HG03064 (cell line): ENCODE data around the gene PDLIM5.

Experiments
- ATAC-seq: cut with Tn5 transposase; IDR thresholded peaks from one replicate; pipeline ENCODE4 v1.9.1; 2021; ENCODE audit warnings: low read depth; ENCODE audit not compliant: unreplicated experiment

PDLIM5 gene

DNA sequence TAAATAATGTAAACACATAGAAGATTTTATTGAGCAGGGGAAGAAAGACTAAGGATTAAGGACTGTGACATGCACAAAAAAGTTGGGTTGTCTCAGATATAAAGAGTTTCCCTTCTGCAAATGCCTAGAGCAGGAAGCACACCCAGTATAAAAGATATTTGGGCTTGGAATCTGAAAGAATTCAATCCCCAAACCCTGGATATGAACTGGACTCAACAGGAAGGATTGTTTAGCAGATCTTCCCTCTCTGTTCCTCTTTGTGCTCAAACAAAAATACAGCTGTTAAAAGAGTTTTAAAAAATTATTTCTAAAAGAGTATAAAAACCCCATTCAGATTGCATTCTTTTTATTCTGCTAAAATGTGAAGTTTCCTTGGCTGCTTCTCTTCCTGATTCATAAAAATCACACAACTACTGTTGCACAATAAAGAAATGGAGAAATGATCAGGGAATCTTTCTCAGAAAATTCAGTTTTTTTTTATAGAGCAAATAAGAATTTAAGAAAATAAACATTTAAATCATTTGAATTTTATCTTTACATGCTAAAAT, 71.4 kb downstream of the PDLIM5 start:
- no peak for ATAC-seq

GRCh38 chr4:94523617-94524016, 71.9 kb downstream of the PDLIM5 start:
- ATAC-seq = no peak

DNA sequence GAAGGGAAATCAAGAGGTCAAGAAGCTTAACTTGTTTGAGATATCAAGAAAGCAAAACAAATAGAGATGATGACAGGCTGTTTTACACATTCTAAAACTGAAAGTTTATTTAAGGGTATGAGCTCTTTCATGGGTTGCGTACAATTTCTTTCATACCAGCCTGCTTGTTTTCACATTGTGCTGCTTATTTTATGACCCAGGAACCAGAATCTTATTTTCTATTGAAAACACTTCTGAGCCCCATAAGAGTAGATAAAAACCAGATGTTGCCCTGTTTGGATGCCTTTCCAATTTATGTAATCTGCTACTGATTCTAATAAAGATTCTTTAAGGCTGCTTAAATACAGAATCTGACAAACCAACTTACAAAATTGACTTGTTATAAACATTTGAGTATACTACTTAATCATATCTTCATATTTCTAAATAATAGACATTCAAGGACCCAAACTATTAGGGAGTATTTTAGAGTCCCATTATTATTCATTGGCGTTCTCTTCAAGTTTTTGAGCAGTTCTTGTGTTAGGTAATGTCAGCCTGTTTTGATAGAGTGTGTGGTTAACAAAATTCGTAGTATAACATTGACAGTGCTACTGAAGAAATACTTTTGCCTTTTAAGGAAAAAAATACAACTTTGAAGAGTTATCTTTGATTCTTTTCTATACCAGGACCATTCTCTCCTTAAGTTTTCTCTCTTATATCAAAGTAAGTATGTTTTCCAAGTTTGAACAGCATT, 74.4 kb downstream of the PDLIM5 start:
- peak; percentile 77 for ATAC-seq

DNA sequence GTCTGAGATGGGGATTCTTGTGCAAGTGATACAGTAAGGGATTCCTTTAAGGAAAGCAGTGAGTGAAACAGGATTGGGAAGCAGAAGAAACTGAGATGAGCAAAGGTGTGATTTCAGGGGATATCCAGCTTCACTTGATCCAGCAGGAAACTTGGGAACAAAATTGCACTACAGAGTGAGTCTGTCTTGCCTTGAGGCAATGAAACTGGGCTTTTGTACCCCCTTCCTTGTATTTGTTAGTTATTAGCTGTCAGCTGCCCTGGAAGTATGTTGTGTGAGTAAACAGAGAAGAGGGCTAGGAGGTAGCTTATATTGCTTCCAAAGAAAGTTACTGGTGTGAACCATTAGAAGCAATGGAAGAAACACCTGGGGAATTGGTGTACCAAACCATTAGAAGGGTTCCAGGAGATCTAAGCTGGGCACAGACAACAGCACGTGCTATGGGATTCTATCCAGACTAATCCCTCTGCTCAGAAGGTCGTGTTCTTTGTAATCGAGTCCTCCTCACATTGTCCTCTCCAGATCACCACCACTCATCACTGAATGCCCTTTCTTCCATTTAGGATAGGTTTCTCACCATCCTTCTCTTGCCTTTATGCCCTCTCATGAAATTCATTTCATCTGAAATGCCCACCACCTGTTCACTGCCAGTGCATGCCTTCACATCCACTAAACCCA, 76.0 kb downstream of the PDLIM5 start:
- ATAC-seq = no peak

DNA sequence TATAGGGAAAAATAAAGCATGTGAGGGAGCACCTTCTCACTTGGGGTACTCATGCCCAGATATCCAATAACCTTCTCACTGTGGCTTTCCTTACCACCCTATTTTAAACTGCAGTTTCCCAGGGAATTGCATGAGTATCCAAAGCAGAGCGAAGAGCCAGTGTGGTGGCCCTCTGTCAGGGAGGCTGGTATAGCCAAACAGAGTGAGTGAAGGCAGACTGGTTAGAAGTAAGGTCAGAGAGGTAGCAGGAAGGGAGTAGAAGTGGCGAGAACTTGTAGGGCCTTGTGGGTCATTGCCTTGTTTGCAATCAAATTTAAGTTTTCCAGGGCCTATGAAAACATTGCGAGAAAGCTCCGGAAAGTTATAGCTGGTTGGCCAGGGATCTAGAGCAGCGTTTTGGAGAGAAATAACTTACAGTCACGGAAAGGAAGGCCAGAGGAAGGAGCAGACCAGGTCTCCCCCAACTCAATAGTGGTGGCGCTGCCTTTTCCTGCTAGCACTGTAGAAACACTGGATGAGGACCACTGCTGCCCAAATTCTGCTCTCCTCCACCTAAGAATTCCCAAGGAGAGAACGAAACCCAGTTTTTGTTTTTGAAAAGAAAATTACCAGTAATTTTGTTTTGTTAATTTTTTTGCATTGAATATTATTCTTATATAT, 77.2 kb downstream of the PDLIM5 start:
- ATAC-seq = no peak

- no peak for ATAC-seq
Measured at GRCh38 chr4:94530073-94530472, 78.3 kb downstream of the PDLIM5 start.

GRCh38 chr4:94531991-94532789, 80.4 kb downstream of the PDLIM5 start:
- no peak for ATAC-seq

GRCh38 chr4:94533405-94534223, 81.9 kb downstream of the PDLIM5 start:
- no peak for ATAC-seq

GRCh38 chr4:94534401-94535312, 82.9 kb downstream of the PDLIM5 start:
- ATAC-seq = peak; percentile 93

GRCh38 chr4:94536049-94536448, 84.3 kb downstream of the PDLIM5 start:
- ATAC-seq = no peak

GRCh38 chr4:94536649-94537469, 85.1 kb downstream of the PDLIM5 start:
- ATAC-seq = no peak

GRCh38 chr4:94537921-94538628, 86.3 kb downstream of the PDLIM5 start:
- no peak for ATAC-seq

GRCh38 chr4:94540476-94540875, 88.7 kb downstream of the PDLIM5 start:
- ATAC-seq = no peak

DNA sequence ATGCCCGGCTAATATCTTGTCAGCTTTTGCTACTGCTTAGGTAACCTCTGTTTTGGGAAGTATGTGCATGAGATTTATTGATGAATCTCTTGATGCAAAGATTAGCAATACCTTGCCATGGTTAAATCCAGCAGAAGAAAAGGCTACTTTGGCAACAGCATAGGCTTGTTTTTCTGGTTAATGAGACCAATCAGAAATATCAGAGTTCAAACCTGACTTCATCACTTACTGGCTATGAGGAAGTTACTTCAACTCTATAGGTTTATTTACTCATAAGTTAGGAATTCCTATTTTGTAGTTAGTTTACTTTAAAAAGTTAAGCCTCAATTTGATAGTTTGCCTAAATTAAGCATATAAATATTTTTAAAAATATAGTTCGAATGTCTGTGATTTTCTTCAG, 93.1 kb downstream of the PDLIM5 start:
- no peak for ATAC-seq

DNA sequence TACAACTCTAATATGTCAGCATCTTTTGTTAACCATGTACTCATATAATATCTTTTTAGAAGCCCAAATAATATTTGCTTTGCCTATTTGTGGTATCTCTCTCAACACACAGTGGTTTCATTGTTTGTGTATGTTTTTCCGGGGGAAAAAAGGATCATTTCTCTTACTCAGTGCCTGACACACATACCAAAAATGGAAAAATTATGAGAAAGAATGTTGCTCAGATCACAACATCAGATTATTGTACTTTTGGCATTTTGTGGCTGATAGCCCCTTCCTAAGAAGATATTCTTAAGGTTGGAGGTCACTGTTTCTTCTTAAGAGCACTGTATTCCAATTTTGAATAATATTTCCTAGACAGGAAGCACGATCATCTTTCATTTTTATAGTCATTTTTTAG, 93.6 kb downstream of the PDLIM5 start:
- ATAC-seq = no peak

DNA sequence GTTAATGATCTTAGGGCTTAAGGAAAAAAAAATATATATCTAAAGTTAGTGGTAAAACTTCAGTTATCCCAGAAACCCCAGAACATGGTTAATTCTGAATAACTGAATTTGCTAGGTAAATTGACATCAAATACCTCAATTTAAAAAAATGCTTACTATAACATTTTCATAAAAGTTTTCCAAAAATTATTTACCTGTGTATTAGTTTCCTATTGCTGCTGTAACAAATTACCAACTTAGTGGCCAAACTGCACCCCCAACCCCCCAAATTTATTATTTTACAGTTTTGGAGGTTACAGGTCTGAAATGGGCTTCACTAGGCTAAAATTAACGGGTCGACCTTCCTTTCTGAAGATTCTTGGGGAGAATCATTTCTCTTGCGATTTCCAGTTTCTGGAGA, 95.2 kb downstream of the PDLIM5 start:
- no peak for ATAC-seq

GRCh38 chr4:94548571-94548970, 96.8 kb downstream of the PDLIM5 start:
- no peak for ATAC-seq
